Memory B cell (primary cell): Measurements from ENCODE around the gene TARBP1.
A peak's percentile ranks its signal among the peaks of the same experiment; 100 is the strongest.

Experiments
- ATAC-seq: fragments of 150-1000 bp; cut with Tn5 transposase; 2 replicates; pipeline ENCODE4 v1.10.0; 2021; ENCODE audit warnings: low read depth, mild to moderate bottlenecking, moderate library complexity
- DNase-seq, 2 donors: peaks; one replicate each; pipeline ENCODE4 v3.0.0; 2022; ENCODE audit warnings: low spot score in 2 of 2
- H3K27ac Mint-ChIP-seq: one replicate; pipeline ENCODE4 v1.8.0; 2022; ENCODE audit warnings: mild to moderate bottlenecking, moderate library complexity, mixed read lengths
- H3K27me3 Mint-ChIP-seq: one replicate; pipeline ENCODE4 v1.8.0; 2022; ENCODE audit warnings: mixed read lengths
- H3K36me3 Mint-ChIP-seq: one replicate; pipeline ENCODE4 v1.8.0; 2022; ENCODE audit warnings: mild to moderate bottlenecking, mixed read lengths
- H3K4me1 Mint-ChIP-seq: one replicate; pipeline ENCODE4 v1.8.0; 2022; ENCODE audit warnings: mixed read lengths
- H3K4me3 Mint-ChIP-seq: one replicate; pipeline ENCODE4 v1.8.0; 2022; ENCODE audit warnings: mild to moderate bottlenecking, moderate library complexity, mixed read lengths
- H3K9me3 Mint-ChIP-seq: one replicate; pipeline ENCODE4 v1.8.0; 2022; ENCODE audit warnings: mixed read lengths

The TARBP1 gene

DNA sequence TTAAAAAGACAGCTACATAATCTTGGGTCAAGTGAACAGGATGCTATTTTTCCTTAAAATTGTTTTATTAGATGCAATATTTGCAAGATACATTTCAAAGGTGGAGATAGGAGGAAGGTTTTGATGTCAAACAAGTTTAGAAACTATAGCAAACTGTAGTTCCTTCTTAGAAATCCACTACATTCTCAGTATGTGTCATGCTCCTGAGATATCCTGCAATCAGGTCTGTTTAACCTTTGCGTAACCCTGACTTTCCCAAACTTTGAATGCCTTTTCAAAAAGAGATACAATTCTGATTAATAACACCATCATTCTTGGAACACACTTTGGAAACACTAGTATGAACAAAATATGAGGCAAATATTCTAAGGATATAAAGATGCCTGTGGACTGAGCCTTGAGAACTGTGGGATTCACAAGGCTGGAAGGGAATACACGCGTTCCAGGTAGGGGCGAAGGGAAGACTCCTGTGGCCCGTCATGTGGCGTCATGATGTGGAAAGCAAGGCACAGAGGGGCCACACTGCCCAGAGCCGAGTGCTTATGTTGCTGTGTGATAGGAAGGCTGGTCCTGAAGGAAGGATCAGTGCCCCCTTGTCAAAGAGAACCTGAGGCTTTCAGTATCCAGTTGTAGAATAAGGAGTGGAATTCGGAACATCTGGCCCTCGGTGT is 19.6 kb upstream of the TARBP1 start:
- Mint-ChIP-seq H3K27ac (peak overlapping the region; percentile 54), H3K4me1 (peaks cover 15% of the 10 kb centered on the region), H3K27me3 (peaks cover 4% of the 10 kb centered on the region), H3K4me3 (no peak overlapping the region), H3K9me3 (no peaks in the 10 kb centered on the region), H3K36me3 (no peaks in the 10 kb centered on the region)
- DNase-seq (no peak), ATAC-seq (peak; percentile 4)

DNA sequence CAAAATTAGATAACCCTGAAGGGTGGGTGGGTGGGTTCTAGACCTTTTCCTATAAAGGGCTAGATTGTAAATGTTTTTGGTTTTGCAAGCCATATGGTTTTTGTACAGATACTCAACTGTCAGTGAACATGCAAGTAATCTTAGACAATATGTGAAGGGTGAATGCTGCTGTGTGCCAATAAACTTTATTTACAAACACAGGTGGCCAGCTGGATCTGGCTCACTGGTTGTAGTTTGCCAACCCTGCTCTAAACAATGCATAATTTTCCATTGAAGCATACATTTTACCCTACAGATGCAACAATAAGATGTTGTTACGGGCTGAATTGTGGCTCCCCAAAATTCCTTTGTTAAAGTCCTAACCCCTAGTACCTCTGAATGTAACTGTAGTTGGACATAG is 18.6 kb upstream of the TARBP1 start:
- Mint-ChIP-seq H3K36me3 (no peaks in the 10 kb centered on the region), H3K4me1 (peaks cover 15% of the 10 kb centered on the region), H3K4me3 (no peak overlapping the region), H3K27ac (no peak overlapping the region), H3K9me3 (no peaks in the 10 kb centered on the region), H3K27me3 (peaks cover 4% of the 10 kb centered on the region)
- DNase-seq = no peak
- no peak for ATAC-seq

DNA sequence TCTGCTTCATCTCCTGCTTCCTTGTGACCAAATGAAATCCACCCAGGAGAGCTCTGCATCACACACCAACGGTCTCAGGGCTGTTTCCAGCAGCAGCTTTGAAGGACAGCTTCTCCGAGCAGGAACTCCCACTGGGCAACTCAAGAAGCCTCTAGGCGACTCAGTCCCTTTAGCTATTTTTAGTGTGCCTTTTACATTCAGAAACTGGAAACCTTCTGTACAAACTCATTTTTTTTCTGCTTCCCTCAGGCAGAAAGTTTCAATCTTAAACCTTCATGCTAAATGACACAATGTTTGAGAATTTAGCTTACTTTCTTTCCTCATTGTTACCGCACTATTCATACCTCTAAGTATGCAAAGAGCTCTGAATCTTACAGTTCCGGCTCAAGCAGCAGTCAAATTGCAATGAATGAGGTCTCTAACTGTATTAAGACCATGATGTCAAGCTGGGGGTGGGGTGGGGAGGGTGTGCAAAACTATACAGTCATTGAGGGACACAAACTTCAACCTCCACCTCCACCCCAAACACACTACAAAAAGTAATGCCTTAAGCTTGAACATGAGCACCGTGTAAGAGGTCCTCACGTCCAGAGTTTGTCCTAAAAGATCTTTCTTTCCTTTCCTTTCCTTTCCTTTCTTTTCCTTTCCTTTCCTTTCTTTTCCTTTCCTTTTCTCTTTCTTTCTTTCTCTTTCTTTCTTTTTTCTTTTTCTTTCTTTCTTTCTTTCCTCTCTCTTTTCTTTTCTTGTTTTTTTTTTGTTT is 16.4 kb upstream of the TARBP1 start:
- H3K27ac Mint-ChIP-seq = peak overlapping the region; percentile 2
- peaks cover 4% of the 10 kb centered on the region for H3K27me3 Mint-ChIP-seq
- H3K4me1 Mint-ChIP-seq = peaks cover 18% of the 10 kb centered on the region
- no peaks in the 10 kb centered on the region for H3K36me3 Mint-ChIP-seq
- H3K4me3 Mint-ChIP-seq = no peak overlapping the region
- DNase-seq (no peak), ATAC-seq (peak; percentile 66)
- H3K9me3 Mint-ChIP-seq = no peaks in the 10 kb centered on the region

DNA sequence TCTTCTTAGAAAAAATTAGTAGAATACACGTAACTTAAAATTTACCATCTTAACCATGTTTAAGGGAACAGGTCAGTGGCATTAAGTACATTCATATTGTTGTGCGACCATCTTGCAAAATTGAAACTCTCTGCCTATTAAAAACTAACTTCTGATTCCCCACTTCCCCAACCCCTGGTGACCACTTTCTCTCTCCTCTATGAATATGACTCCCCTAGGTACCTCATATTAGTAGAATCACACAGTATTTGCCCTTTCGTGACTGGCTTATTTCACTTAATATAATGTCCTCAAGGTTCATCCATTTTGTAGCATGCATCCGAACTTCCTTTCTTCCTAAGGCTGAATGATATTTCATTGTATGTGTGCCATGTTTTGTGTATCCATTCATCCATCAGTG is 15.1 kb upstream of the TARBP1 start:
- DNase-seq (no peak), ATAC-seq (no peak)
- peaks cover 19% of the 10 kb centered on the region for H3K4me1 Mint-ChIP-seq
- H3K27me3 Mint-ChIP-seq = peaks cover 4% of the 10 kb centered on the region
- H3K36me3 Mint-ChIP-seq = no peaks in the 10 kb centered on the region
- H3K4me3 Mint-ChIP-seq = no peak overlapping the region
- H3K27ac Mint-ChIP-seq = no peak overlapping the region
- H3K9me3 Mint-ChIP-seq = no peaks in the 10 kb centered on the region

DNA sequence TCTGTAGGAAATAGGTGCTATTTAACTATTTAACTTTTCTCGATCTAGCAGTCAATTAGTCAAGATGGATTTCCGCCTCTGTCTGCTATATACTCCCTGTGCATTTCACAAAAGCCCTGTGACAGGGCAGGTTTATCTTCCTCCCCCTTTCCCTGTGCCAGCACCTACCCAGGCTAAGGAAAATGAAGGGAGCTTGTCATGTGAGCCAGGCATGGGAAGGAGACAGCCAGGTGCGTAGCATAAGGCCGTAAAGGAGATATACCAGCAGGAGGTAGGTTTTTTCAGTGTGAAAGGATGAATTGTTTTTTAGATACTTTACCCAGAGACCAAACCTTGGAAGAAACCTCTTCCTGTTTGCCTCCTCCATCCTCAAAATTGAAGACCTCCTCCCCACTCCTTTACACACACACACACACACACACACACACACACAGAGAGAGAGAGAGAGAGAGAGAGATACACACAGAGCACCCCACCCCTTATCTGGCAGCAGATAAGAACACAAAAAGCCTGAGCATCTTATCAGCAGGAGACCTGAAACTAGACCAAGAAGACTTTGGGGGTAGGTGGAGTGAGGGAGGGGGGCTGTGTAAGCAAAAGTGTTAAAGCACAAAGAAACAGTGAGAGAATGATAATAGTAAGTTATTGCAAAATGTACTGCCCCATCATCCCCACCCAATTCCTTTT is 12.0 kb upstream of the TARBP1 start:
- H3K36me3 Mint-ChIP-seq = no peaks in the 10 kb centered on the region
- H3K27ac Mint-ChIP-seq = no peak overlapping the region
- ATAC-seq (no peak), DNase-seq (no peak)
- H3K4me3 Mint-ChIP-seq = no peak overlapping the region
- peaks cover 6% of the 10 kb centered on the region for H3K27me3 Mint-ChIP-seq
- peaks cover 30% of the 10 kb centered on the region for H3K4me1 Mint-ChIP-seq
- no peaks in the 10 kb centered on the region for H3K9me3 Mint-ChIP-seq

DNA sequence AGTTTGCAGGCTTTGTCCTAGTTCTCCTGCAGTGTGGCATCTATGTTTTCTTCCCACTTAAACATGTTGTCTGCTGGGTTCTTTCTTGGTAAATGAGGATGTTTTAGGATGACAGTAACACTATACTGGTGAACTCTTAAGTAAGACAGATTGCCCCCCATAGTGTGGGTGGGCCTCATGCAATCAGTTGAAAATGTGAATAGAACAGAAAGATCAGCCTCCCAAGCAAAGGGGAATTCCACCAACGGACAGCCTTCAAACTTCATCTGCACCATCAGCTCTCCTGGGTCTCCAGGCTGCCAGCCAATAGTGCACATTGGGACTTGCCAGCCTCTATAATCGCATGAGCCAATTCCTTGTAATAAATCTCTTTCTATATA is 10.7 kb upstream of the TARBP1 start:
- peaks cover 4% of the 10 kb centered on the region for H3K27me3 Mint-ChIP-seq
- H3K4me1 Mint-ChIP-seq = peaks cover 23% of the 10 kb centered on the region
- no peaks in the 10 kb centered on the region for H3K9me3 Mint-ChIP-seq
- H3K4me3 Mint-ChIP-seq = no peak overlapping the region
- ATAC-seq = no peak
- no peaks in the 10 kb centered on the region for H3K36me3 Mint-ChIP-seq
- no peak overlapping the region for H3K27ac Mint-ChIP-seq
- DNase-seq = no peak

DNA sequence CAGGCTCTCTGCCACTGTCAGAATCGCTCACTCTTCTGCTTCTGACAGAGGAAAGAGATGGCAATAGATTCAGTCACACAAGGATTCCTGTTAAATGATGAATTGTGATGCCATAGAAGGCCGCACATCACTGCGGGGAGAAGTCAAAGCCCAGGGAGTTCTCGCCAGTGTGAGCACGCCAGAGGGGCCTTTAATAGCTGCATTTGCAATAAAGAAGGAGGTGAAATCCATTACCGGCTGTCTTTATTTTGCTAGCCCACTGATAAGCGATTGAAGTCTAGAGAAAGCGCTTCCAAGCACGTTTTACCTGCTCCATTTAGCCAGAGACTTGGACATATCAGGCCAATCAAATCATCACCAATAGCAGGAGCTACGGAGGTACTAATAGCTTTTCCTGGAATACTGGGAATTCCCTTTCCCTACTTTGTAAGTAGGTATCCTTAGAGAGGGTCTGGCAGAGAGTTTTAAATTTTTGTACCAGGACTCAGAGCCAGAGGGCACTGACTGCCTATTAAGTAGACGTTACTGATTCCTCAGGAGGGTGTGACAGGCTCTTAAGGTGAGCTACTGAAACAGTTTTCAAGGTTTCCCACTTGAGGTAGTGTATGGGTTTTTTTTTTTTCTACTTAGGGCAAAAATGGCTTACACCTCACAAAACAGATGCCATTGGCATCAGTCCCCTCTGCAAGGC is 10.2 kb upstream of the TARBP1 start:
- Mint-ChIP-seq H3K4me3 (peak overlapping the region; percentile 41), H3K4me1 (peaks cover 23% of the 10 kb centered on the region)

DNA sequence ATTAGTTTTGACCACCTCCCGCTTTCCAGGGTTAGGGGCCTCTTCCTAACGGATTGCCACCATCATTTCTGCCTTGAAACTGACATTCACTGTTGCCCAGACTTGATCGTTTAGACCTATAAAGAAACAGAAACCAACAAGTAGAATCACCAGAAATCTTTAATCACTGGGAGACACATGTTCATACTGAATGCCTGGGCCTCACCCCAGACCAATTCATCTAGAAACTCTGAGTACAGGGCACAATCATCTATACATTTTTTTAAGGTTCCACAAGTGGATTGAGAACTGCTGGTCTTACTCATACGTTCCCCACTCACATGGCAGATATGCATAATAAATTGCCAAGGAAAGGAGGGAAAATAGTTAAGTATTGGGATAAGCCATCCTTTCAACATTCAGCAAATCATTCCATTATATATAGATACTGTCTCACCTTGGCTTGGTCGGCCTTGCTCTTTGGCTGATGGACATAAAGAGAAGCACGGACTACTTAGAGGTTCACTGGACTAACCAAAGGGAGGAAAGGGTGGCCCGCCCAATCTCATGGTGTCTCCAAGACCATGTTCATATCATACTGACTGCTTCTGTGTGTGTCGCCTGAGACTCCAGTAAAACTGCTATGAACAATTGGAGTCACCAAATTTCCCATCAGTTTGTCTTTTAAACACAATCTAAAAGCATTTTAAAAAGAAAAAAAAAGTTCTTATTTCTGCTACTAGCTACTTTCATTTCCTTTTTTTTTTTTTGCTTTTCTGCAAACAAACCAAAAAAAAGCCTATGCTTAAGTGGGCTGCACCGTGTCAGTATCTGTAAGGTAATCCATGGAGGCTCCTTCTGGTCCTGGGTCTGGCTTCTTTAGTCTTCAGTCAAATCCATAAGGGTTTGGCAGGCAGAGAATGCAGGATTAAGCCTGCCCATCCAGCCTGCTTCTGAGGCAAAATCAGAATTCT is 9.4 kb upstream of the TARBP1 start:
- no peak overlapping the region for H3K27ac Mint-ChIP-seq
- ATAC-seq = peak; percentile 77
- H3K27me3 Mint-ChIP-seq = peaks cover 2% of the 10 kb centered on the region
- no peak for DNase-seq
- peak overlapping the region; percentile 41 for H3K4me3 Mint-ChIP-seq
- no peaks in the 10 kb centered on the region for H3K9me3 Mint-ChIP-seq
- H3K36me3 Mint-ChIP-seq = no peaks in the 10 kb centered on the region
- H3K4me1 Mint-ChIP-seq = peaks cover 23% of the 10 kb centered on the region

More for the DNA sequence above, 10.2 kb upstream of the TARBP1 start:
- Mint-ChIP-seq H3K36me3 (no peaks in the 10 kb centered on the region), H3K27ac (no peak overlapping the region), H3K9me3 (no peaks in the 10 kb centered on the region), H3K27me3 (peaks cover 3% of the 10 kb centered on the region)
- DNase-seq = no peak
- ATAC-seq = peak; percentile 31

DNA sequence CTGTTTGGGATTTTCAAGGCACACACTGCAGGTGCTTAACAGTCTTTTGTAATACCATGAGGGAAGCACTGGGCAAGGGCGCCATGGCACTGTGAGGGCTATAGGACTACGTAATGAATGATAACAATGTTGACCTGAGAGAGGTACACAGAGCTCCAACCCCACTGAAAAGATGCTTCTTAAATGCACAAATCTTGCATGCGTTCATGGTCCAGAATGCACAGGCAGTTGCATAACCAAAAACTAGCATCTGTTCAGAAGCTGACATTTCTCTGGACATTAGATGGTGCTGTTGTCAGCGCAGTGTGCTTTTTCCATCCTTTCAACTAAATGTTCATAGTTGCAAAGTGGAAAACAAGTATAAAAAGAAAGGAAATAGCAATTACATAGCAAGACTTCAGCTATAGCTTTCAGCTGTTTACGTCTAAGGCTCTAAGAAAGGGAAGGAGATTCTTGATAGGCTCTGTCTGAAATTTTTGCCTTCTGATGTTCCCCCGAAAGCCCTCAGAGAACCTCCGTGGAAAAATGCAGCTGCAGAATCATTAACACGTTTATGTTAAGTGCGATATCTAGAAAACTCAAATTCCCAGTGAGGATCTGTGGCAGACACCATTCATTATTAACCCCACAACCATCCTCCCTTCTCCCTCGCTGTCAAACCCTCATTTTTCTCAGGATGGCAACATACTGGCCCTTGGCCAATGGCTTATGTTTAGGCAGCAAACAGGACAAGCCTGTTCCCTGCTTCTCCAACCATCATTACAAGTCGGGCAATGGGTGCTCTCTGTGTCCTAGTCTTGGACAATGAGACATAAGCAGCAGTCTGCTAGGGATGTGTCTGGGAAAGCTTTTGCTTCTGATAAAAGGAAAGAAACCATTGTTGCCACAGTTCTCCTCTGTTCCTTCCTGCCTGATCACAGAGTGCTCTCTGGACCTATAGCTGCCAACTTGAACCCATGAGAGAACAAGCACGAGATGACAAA is 8.2 kb upstream of the TARBP1 start:
- Mint-ChIP-seq H3K4me1 (peaks cover 23% of the 10 kb centered on the region), H3K36me3 (no peaks in the 10 kb centered on the region), H3K4me3 (no peak overlapping the region), H3K9me3 (no peaks in the 10 kb centered on the region), H3K27ac (no peak overlapping the region), H3K27me3 (peaks cover 2% of the 10 kb centered on the region)
- no peak for DNase-seq
- peak; percentile 43 for ATAC-seq

DNA sequence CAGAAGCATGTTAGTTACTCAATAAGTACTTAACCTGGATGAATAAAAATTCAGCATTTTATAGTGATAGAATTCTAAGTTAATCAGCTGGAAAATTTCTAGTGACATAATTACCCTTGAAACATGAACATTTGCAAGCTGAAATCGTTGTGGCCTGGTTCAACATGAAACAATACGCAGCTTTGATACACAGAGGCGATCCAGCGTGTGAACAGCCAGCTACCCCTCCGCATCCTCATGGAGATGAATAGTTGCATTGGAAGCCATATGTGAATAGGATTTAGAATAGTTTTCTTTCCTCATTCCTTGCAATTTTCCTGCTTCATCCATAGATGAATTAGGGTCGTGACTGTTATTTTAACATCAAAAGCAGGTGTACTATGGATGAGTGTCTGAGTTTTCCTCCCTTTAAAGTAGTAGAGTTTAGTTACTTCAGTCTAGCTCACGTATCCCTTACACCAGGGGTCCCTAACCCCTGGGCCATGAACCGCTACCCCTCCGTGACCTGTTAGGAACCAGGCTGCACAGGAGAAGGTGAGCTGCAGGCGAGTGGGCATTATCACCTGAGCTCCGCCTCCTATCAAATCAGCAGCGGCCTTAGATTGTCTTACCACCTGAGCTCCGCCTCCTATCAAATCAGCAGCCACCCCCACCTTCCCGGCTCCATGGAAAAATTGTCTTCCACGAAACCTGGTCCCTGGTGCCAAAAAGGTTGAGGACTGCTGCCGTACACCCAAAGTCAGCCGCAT is 6.2 kb upstream of the TARBP1 start:
- DNase-seq (no peak), ATAC-seq (no peak)
- Mint-ChIP-seq H3K36me3 (no peaks in the 10 kb centered on the region), H3K27ac (no peak overlapping the region), H3K4me3 (no peak overlapping the region), H3K4me1 (peaks cover 19% of the 10 kb centered on the region), H3K27me3 (peaks cover 2% of the 10 kb centered on the region), H3K9me3 (no peaks in the 10 kb centered on the region)

DNA sequence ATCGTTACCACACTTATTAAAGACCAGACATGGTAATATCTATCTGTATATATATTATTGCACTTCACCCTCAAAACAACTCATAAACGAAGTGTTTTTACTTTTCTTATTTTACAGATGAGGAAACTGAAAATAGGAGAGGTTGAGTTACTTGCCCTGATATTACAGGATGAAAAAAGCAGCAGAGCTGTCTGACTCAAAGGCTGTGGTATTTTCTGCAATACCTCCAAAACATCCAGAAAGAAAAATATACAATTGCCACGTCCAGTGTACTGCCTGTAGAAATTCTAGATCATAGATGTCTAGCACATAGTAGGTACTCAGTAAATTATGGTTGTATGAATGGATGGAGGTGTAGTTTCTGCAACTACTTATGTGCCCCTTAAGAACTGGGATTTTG is 5.2 kb upstream of the TARBP1 start:
- H3K27me3 Mint-ChIP-seq = peaks cover 2% of the 10 kb centered on the region
- DNase-seq (no peak), ATAC-seq (no peak)
- H3K27ac Mint-ChIP-seq = no peak overlapping the region
- no peaks in the 10 kb centered on the region for H3K9me3 Mint-ChIP-seq
- no peaks in the 10 kb centered on the region for H3K36me3 Mint-ChIP-seq
- H3K4me3 Mint-ChIP-seq = no peak overlapping the region
- H3K4me1 Mint-ChIP-seq = peaks cover 17% of the 10 kb centered on the region

DNA sequence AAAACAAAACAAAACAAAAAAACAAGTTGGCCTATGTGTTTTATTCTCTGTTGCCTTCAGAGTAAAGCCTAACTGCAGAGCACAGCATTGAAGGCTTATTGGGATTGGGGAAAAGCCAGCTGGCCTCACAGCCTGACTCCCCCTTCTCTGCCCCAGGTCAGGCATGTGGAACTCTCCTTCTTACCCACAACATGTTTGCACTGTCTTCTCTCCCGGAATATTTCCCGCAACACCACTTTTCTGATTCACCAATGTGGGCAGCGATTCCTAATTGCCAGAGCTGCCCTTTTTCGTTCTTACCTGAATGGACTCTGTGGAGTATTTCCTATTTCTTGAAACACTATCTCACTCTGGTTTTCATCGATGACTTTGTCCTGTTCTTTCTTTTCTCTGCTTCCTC is 2.8 kb upstream of the TARBP1 start:
- DNase-seq = no peak
- no peak overlapping the region for H3K27ac Mint-ChIP-seq
- no peak overlapping the region for H3K4me3 Mint-ChIP-seq
- peaks cover 5% of the 10 kb centered on the region for H3K4me1 Mint-ChIP-seq
- peaks cover 2% of the 10 kb centered on the region for H3K27me3 Mint-ChIP-seq
- no peak for ATAC-seq
- no peaks in the 10 kb centered on the region for H3K36me3 Mint-ChIP-seq
- H3K9me3 Mint-ChIP-seq = no peaks in the 10 kb centered on the region
